HEK293 (cell line): ENCODE measurements around the gene SPATA4.
A peak's percentile ranks its signal among the peaks of the same experiment; 100 is the strongest.

Source experiments
- CTCF ChIA-PET: fragments of 350-600 bp; formaldehyde crosslinking; extraction: SDS; loops from one replicate; lab custom pipeline; 2021; ENCODE audit warnings: antibody characterized with exemption; lab: Yijun Ruan, JAX
- POLR2A ChIA-PET: fragments of 300-600 bp; formaldehyde crosslinking; extraction: SDS; loops from one replicate; lab custom pipeline; 2020; ENCODE audit warnings: antibody characterized with exemption, inconsistent platforms; lab: Yijun Ruan, JAX
- H3K27ac ChIP-seq: fragments of 200-500 bp; sonication (Bioruptor generic); 2 replicates; pipeline ENCODE4 v1.5.1; 2014; ENCODE audit warnings: low read depth, low read length, control low read depth, inconsistent platforms; ENCODE audit errors: extremely low read depth
- H3K36me3 ChIP-seq, 2 experiments: fragments of 200-500 bp in 1 of 2; sonication (Bioruptor generic) in 1 of 2; 1 replicate in 1 of 2; 2 replicates in 1 of 2; pipeline ENCODE4 v1.5.1; 2014 to 2017; ENCODE audit warnings: inconsistent platforms in 2 of 2, low read length in 2 of 2; ENCODE audit not compliant: control insufficient read depth in 2 of 2, insufficient read depth in 1 of 2
- H3K4me1 ChIP-seq: fragments of 200-500 bp; sonication (Bioruptor generic); 2 replicates; pipeline ENCODE4 v1.5.1; 2014; ENCODE audit warnings: mild to moderate bottlenecking, low read length, inconsistent platforms; ENCODE audit not compliant: control insufficient read depth, insufficient read depth
- H3K4me3 ChIP-seq: 2 replicates; pipeline ENCODE4 v1.5.1; 2011; ENCODE audit warnings: low read depth, mild to moderate bottlenecking, control low read depth, low read length, moderate library complexity
- H3K9me3 ChIP-seq: fragments of 200-500 bp; sonication (Bioruptor generic); 2 replicates; pipeline ENCODE4 v1.5.1; 2014; ENCODE audit warnings: low read depth, low read length, inconsistent platforms; ENCODE audit not compliant: control insufficient read depth, insufficient read depth
- EGR2 ChIP-seq: fragments of 450-650 bp; formaldehyde crosslinking; IDR thresholded peaks from 2 replicates; pipeline ENCODE4 v1.5.1; 2016; ENCODE audit warnings: low read depth, missing biosample characterization, missing genetic modification characterization
- IKZF3 ChIP-seq: fragments of 450-650 bp; IDR thresholded peaks from 2 replicates; pipeline ENCODE4 v1.5.0; 2018; ENCODE audit warnings: missing biosample characterization, mild to moderate bottlenecking, missing genetic modification characterization, moderate library complexity
- MYNN ChIP-seq: fragments of 450-650 bp; formaldehyde crosslinking; IDR thresholded peaks from 2 replicates; pipeline ENCODE4 v1.5.1; 2016; ENCODE audit warnings: missing biosample characterization, missing genetic modification characterization, borderline replicate concordance
- PRDM1 ChIP-seq: fragments of 450-650 bp; formaldehyde crosslinking; IDR thresholded peaks from 2 replicates; pipeline ENCODE4; 2016; ENCODE audit warnings: missing biosample characterization, missing genetic modification characterization
- ZBTB11 ChIP-seq: fragments of 450-650 bp; formaldehyde crosslinking; conservative IDR thresholded peaks from 2 replicates; pipeline ENCODE4 v1.5.1; 2016; ENCODE audit warnings: low read depth, missing biosample characterization, missing genetic modification characterization
- ZBTB48 ChIP-seq: fragments of 450-650 bp; formaldehyde crosslinking; IDR thresholded peaks from 2 replicates; pipeline ENCODE4 v1.5.1; 2016; ENCODE audit warnings: missing biosample characterization, missing genetic modification characterization
- ZFHX2 ChIP-seq: fragments of 450-650 bp; formaldehyde crosslinking; conservative IDR thresholded peaks from 2 replicates; pipeline ENCODE4 v1.5.1; 2016; ENCODE audit warnings: missing biosample characterization, missing genetic modification characterization
- ZNF132 ChIP-seq: fragments of 450-650 bp; formaldehyde crosslinking; IDR thresholded peaks from 2 replicates; pipeline ENCODE4 v1.5.1; 2017; ENCODE audit warnings: missing biosample characterization, missing genetic modification characterization, borderline replicate concordance
- ZNF138 ChIP-seq: fragments of 450-650 bp; formaldehyde crosslinking; IDR thresholded peaks from 2 replicates; pipeline ENCODE4 v1.5.1; 2016; ENCODE audit warnings: missing biosample characterization, missing genetic modification characterization, borderline replicate concordance
- ZNF157 ChIP-seq: fragments of 450-650 bp; formaldehyde crosslinking; IDR thresholded peaks from 2 replicates; pipeline ENCODE4 v1.5.1; 2016; ENCODE audit warnings: missing biosample characterization, missing genetic modification characterization
- ZNF169 ChIP-seq: fragments of 450-650 bp; formaldehyde crosslinking; IDR thresholded peaks from 2 replicates; pipeline ENCODE4 v1.5.1; 2016; ENCODE audit warnings: missing biosample characterization, missing genetic modification characterization
- ZNF366 ChIP-seq: fragments of 450-650 bp; formaldehyde crosslinking; conservative IDR thresholded peaks from 2 replicates; pipeline ENCODE4 v1.5.1; 2016; ENCODE audit warnings: missing biosample characterization, missing genetic modification characterization
- ZNF37A ChIP-seq: fragments of 450-650 bp; IDR thresholded peaks from 2 replicates; pipeline ENCODE4 v1.5.1; 2018; ENCODE audit warnings: missing biosample characterization, missing genetic modification characterization
- ZNF394 ChIP-seq: fragments of 450-650 bp; formaldehyde crosslinking; IDR thresholded peaks from 2 replicates; pipeline ENCODE4 v1.5.1; 2016; ENCODE audit warnings: missing biosample characterization, missing genetic modification characterization, mild to moderate bottlenecking, moderate library complexity, borderline replicate concordance
- ZNF48 ChIP-seq: fragments of 450-650 bp; formaldehyde crosslinking; IDR thresholded peaks from 2 replicates; pipeline ENCODE4 v1.5.1; 2016; ENCODE audit warnings: missing biosample characterization, missing genetic modification characterization
- ZNF514 ChIP-seq: fragments of 450-650 bp; formaldehyde crosslinking; IDR thresholded peaks from 2 replicates; pipeline ENCODE4 v1.5.1; 2016; ENCODE audit warnings: missing biosample characterization, missing genetic modification characterization
- ZNF544 ChIP-seq: fragments of 450-650 bp; formaldehyde crosslinking; IDR thresholded peaks from 2 replicates; pipeline ENCODE4 v1.5.0; 2017; ENCODE audit warnings: missing biosample characterization, missing genetic modification characterization
- ZNF561 ChIP-seq: fragments of 450-650 bp; IDR thresholded peaks from 2 replicates; pipeline ENCODE4 v1.5.1; 2018; ENCODE audit warnings: missing biosample characterization, missing genetic modification characterization, borderline replicate concordance
- ZNF677 ChIP-seq: fragments of 450-650 bp; IDR thresholded peaks from 2 replicates; pipeline ENCODE4 v1.5.0; 2018; ENCODE audit warnings: missing biosample characterization, mild to moderate bottlenecking, missing genetic modification characterization, moderate library complexity

The SPATA4 gene

GRCh38 chr4:176210579-176211296 is 15.4 kb upstream of the SPATA4 start:
- Histone ChIP-seq H3K4me1 (peaks cover 4% of the 10 kb centered on the region; the same call in 1 of the 2 replicates), H3K36me3 (no peaks in the 10 kb centered on the region), H3K4me3 (no peak overlapping the region), H3K9me3 (no peaks in the 10 kb centered on the region), H3K27ac (no peak overlapping the region)
- POLR2A ChIA-PET: no interaction called here
- TF ChIP-seq PRDM1 (tag by site-specific recombination) (peak; percentile 98), ZNF366 (tag by site-specific recombination) (peak; percentile 80), ZBTB48 (tag by site-specific recombination) (no peak)
- CTCF ChIA-PET: no interaction called here

GRCh38 chr4:176210101-176210500 is 14.7 kb upstream of the SPATA4 start:
- peaks cover 4% of the 10 kb centered on the region; the same call in 1 of the 2 replicates for H3K4me1 ChIP-seq
- ChIA-PET POLR2A (interaction anchor here (0.5 kb wide), 1 partner anchor 13 kb away, joined by 4 read pairs; no protein-coding TSS in a partner anchor), CTCF (no interaction called here)
- no peak overlapping the region for H3K4me3 ChIP-seq
- TF ChIP-seq ZNF157 (tag by site-specific recombination): no peak
- peak; percentile 57 for TF ChIP-seq ZFHX2 (tag by site-specific recombination)
- peak; percentile 50; the same call in 1 of the 2 replicates for TF ChIP-seq EGR2 (tag by site-specific recombination)
- no peak for TF ChIP-seq ZNF544 (tag by site-specific recombination)
- TF ChIP-seq ZNF561: no peak
- no peak overlapping the region for H3K27ac ChIP-seq
- no peaks in the 10 kb centered on the region for H3K36me3 ChIP-seq
- no peaks in the 10 kb centered on the region for H3K9me3 ChIP-seq

GRCh38 chr4:176209535-176209934 is 14.2 kb upstream of the SPATA4 start:
- peaks cover 4% of the 10 kb centered on the region; the same call in 1 of the 2 replicates for H3K4me1 ChIP-seq
- no peaks in the 10 kb centered on the region for H3K9me3 ChIP-seq
- H3K4me3 ChIP-seq: no peak overlapping the region
- ChIA-PET POLR2A (no interaction called here), CTCF (no interaction called here)
- no peak for TF ChIP-seq ZNF37A (tag by site-specific recombination)
- no peak for TF ChIP-seq ZNF169 (tag by site-specific recombination)
- TF ChIP-seq MYNN (tag by site-specific recombination): no peak
- no peak for TF ChIP-seq ZNF48 (tag by site-specific recombination)
- no peak for TF ChIP-seq ZNF677 (tag by site-specific recombination)
- TF ChIP-seq ZNF514: no peak
- TF ChIP-seq ZNF132 (tag by site-specific recombination): no peak
- no peak for TF ChIP-seq ZNF394 (tag by site-specific recombination)
- TF ChIP-seq ZBTB11 (tag by site-specific recombination): no peak
- TF ChIP-seq IKZF3 (tag by site-specific recombination): no peak
- TF ChIP-seq ZNF138: no peak
- H3K36me3 ChIP-seq: no peaks in the 10 kb centered on the region
- no peak overlapping the region for H3K27ac ChIP-seq
